ENCODE results near the gene ATP4A.

ATP4A gene

GRCh38 chr19:35566738-35567137 lies 3.3 kb upstream of the ATP4A start:
- in situ Hi-C loops (cut with HindIII; ENCODE audit: low sequenced_read_pairs): no loop called here

GRCh38 chr19:35565016-35565856 lies 1.8 kb upstream of the ATP4A start:
- in situ Hi-C loops (cut with HindIII; ENCODE audit: low sequenced_read_pairs): no loop called here

GRCh38 chr19:35562776-35563175 lies 682 bp downstream of the ATP4A start:
- in situ Hi-C loops (cut with HindIII; ENCODE audit: low sequenced_read_pairs): no loop called here

GRCh38 chr19:35562336-35562735 lies 1.1 kb downstream of the ATP4A start:
- in situ Hi-C loops (cut with HindIII; ENCODE audit: low sequenced_read_pairs): no loop called here

DNA sequence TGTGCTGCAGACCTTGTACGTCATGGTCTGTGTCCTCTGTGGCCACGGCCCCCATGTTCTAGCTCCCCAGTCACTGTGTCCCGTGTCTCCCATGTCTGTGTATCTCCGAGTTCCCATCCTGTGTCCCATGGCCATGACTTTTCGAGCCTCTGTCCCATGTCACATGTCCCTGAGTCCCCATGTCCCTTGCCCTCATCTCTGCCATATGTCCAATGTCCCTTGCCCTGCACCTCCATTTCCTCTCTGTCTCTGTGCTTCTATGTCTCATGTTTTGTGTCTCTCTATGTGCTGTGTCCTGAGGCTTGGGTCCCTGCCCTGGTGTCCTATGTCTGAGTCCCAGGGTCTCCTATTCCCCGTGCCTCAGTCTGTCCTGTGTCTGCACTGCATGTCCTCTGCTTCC lies 2.0 kb downstream of the ATP4A start:
- in situ Hi-C loops (cut with HindIII; ENCODE audit: low sequenced_read_pairs): no loop called here

DNA sequence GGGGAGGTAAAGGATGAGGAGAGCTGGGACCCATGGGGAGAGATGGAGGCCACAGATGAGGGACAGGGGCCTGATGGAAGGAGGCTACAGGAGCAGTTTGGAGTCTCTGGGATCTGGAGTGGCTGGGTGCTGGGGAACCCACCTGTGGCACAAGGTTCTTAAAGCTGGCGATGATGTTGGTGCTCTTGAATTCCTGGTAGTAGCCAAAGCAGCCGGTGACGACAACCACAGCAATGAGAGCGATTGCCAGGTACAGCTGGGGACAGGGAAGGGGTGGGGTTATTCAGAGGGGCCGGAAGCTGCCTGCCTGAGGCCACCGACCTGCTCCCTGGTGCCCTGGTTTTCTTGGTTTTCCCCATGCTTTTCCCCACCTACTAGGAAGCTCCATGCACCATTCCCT lies 2.8 kb downstream of the ATP4A start:
- in situ Hi-C loops (cut with HindIII; ENCODE audit: low sequenced_read_pairs): no loop called here

DNA sequence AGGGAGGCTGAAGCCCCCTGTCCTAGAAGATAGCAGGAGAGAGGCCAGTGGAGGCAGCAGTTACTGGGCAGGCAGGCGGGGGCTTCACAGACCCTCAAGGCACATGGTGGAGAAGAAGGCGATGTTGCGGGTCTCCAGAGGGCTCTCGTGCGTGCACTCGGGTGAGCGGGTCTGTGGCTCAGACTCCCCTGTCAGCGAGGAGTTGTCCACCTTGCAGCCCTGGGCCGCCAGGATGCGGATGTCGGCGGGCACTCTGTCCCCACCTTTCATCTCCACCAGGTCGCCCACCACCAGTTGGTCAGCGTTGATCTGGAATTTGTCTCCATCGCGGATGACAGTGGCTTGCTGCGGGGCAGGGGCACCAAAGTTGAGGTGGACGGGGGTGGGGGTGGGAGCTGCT lies 3.2 kb downstream of the ATP4A start:
- in situ Hi-C loops (cut with HindIII; ENCODE audit: low sequenced_read_pairs): no loop called here

GRCh38 chr19:35559781-35560180 lies 3.7 kb downstream of the ATP4A start:
- in situ Hi-C loops (cut with HindIII; ENCODE audit: low sequenced_read_pairs): loop anchor here (5.0 kb wide), 1 partner anchor 48 kb away; no protein-coding TSS in a partner anchor

GRCh38 chr19:35559281-35559659 lies 4.2 kb downstream of the ATP4A start:
- in situ Hi-C loops (cut with HindIII; ENCODE audit: low sequenced_read_pairs): loop anchor here (5.0 kb wide), 1 partner anchor 48 kb away; no protein-coding TSS in a partner anchor

- in situ Hi-C loops (cut with HindIII; ENCODE audit: low sequenced_read_pairs): loop anchor here (5.0 kb wide), 1 partner anchor 49 kb away; no protein-coding TSS in a partner anchor
Observed at GRCh38 chr19:35558400-35559280, 4.8 kb downstream of the ATP4A start.

DNA sequence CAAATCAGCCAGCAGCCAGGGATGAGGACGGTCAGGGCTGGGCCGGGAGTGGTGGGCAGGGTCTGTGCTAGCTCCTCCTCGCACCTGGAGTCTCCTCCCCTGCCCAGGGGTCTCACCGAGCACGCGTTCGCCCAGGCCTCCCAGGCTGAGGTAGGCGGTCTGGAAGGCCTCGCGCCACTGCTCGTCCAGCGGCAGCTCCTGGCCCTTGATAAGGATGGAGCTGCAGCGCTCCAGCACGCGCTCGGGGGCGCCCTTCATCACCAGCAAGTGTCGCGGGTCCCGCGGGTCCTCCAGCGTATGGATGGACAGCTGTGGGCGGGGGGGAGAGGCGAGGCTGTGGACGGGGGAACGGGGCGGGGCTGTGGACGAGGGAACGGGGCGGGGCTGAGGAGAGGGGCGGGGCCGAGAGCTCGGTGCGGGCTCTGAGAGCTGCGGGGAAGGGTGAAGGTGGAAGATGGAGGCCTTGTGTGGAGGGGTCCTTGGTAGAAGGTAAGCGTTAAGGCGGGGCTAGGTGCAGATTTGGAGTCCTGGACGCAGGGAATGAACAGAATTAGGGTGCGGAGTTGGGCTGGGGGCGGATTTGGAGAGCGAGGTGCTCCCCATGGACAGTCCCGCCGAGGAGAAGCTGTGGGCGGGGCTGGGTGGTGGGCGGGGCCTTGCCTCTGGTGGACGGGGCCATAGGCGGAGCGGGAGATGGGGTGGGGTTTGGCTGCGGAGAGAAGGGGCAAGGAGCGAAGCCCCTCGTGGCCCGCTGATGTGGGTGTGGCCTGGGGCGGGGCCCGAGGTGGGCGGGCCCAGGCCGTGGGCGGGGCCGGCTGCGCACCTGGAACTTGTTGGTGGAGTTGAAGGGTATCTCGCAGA lies 5.7 kb downstream of the ATP4A start:
- in situ Hi-C loops (cut with HindIII; ENCODE audit: low sequenced_read_pairs): loop anchor here (5.0 kb wide), 1 partner anchor 50 kb away; no protein-coding TSS in a partner anchor

DNA sequence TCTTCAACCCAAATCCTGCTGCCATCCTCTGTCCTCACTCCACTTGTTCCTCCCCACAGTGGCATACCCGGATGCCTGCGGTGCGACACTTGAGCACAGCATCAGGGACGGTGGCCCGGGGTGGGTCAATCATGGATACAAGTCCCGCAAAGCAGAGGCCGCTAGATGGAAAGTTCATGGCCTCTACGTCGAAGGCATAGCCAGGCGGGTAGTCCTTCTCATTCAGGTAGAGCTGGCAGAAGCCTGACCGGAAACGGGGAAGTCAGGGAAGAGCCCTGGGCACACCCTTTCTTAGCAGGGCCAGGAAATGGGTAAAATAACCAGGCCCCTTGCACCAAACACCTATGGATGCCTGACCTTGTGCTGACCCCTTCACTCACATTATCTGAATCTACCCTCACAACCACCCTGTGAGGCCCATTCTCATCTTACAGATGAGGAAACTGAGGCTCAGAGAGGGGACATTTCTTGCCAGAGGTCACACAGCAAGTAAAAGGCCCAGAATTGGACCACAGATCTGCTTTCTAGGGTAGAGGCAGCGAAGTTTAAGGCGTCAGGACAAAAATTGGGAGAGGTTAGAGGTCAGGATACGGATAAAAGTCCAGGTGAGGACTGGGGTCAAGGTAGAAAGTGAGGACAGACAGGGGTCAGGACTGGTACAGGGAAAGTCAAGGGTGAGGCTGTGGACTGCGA lies 6.5 kb downstream of the ATP4A start:
- in situ Hi-C loops (cut with HindIII; ENCODE audit: low sequenced_read_pairs): loop anchor here (5.0 kb wide), 1 partner anchor 50 kb away; no protein-coding TSS in a partner anchor

GRCh38 chr19:35556025-35556590 lies 7.3 kb downstream of the ATP4A start:
- in situ Hi-C loops (cut with HindIII; ENCODE audit: low sequenced_read_pairs): loop anchor here (5.0 kb wide), 1 partner anchor 51 kb away; no protein-coding TSS in a partner anchor

DNA sequence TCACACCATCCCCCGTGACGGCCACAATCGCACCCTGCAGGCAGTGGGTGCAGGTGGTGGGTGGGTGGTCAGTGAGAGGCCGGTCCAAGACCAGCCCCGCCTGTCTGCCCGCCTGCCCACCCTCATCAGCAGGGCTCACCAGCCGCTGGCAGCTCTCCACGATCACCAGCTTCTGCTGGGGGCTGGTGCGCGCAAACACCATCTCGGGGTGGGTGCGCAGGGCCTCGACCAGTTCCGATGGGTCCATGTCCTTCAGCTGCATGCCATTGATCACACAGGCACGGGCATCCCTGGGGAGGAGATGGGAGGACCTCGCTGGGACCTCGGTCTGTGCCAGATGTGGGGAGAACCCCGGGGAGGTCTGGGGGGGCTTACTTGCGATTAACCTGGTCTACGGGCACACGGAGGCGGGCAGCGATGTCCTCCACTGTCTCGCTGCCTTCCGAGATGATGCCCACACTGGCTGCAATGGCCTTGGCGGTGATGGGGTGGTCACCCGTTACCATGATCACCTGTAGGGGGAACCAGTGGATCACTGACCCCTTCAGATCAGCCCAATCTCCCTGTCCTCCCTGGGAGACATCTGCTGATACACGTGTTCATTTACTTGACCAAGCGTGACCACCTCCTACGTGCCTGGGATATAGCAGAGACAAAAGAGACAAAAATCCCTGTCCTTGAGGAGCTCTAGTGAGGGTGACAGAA lies 8.0 kb downstream of the ATP4A start:
- in situ Hi-C loops (cut with HindIII; ENCODE audit: low sequenced_read_pairs): loop anchor here (5.0 kb wide), 1 partner anchor 52 kb away; no protein-coding TSS in a partner anchor

- in situ Hi-C loops (cut with HindIII; ENCODE audit: low sequenced_read_pairs): no loop called here
Observed at GRCh38 chr19:35554076-35554475, 9.4 kb downstream of the ATP4A start.

DNA sequence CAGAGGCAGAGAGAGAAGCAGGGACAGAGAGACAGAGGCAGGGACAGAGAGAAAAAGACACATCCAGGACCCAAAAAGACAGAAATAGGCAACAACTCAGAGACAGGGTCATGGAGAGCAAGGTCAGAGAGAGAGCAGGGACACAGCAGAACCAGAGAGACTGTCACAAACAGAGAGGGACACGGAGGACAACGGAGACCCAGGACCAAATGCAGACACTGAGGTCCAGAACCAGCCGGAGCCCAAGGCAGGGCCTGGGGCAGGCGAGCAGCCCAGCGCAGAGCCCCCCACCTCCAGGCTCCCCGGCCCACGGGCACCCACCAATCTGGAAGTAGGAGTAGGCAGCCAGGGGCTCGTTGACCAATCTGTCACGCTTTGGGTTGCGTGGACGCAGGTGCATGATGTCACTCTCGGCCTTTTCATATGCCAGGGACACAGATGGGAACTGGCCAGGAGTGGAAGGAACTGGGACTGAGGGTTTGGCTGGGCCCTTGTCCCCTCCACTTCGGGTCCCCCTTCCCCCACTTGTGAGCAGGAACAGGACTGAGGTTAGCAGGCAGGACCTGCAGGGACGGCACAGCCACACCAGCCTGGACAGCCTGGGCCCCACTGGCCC lies 10.0 kb downstream of the ATP4A start:
- in situ Hi-C loops (cut with HindIII; ENCODE audit: low sequenced_read_pairs): no loop called here

DNA sequence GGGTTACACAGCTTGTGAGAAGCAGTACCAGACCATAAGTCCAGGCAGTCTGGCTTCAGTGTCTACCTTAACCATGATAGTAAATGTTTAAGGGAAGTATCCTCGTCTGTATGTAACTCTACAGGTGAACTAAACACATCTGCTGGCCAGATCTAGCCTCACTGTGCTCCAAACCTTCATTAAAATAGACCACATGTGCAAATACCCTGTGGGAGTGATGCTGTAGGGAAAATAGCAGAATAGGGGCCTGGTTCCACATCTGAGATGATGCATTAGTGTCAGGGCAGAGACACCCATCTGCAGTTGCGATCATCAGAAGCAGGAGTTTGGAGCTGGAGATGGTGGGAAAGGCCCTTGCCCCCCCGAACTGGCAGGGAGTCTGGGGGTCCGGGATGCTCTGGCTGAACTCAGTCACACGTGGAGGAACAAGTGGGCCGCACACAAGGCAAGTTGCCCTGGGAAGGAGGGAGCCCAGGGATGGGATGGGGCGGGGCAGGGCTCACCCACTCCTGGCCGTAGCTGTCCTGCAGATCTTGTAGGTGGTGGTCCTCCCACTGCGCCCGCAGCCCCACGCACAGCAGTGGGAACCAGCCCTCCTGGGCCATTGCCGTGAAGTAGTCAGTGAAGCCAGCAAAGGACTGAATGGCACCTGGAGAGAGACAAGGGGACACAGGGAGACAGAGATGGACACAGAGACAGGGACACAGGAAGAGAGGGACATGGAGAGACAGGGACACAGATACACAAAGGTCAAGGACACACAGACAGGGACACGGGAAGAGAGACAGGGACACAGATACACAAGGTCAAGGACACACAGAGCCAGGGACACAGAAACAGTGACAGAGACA lies 10.7 kb downstream of the ATP4A start:
- in situ Hi-C loops (cut with HindIII; ENCODE audit: low sequenced_read_pairs): no loop called here

All from endothelial cell of hepatic sinusoid (primary cell).